HEK293 (cell line): Measurements from ENCODE around the gene MERTK.

Experiments used
- ATF2 ChIP-seq: fragments of 450-650 bp; formaldehyde crosslinking; IDR thresholded peaks from 2 replicates; pipeline ENCODE4 v1.5.1; 2016; ENCODE audit warnings: missing biosample characterization, missing genetic modification characterization, low read depth
- CTCF ChIP-seq: fragments of 450-650 bp; formaldehyde crosslinking; IDR thresholded peaks from 2 replicates; pipeline ENCODE4 v1.5.1; 2016; ENCODE audit warnings: missing biosample characterization, missing genetic modification characterization
- RBAK ChIP-seq: fragments of 450-650 bp; formaldehyde crosslinking; IDR thresholded peaks from 2 replicates; pipeline ENCODE4 v1.5.1; 2016; ENCODE audit warnings: missing biosample characterization, missing genetic modification characterization
- ZBTB17 ChIP-seq: fragments of 450-650 bp; formaldehyde crosslinking; IDR thresholded peaks from 2 replicates; pipeline ENCODE4 v1.5.1; 2016; ENCODE audit warnings: missing biosample characterization, missing genetic modification characterization
- ZBTB8A ChIP-seq: fragments of 450-650 bp; formaldehyde crosslinking; IDR thresholded peaks from 2 replicates; pipeline ENCODE4 v1.5.1; 2016; ENCODE audit warnings: missing biosample characterization, missing genetic modification characterization
- ZNF239 ChIP-seq: fragments of 450-650 bp; formaldehyde crosslinking; IDR thresholded peaks from 2 replicates; pipeline ENCODE4 v1.5.1; 2016; ENCODE audit warnings: missing biosample characterization, missing genetic modification characterization
- ZNF311 ChIP-seq: fragments of 450-650 bp; formaldehyde crosslinking; IDR thresholded peaks from 2 replicates; pipeline ENCODE4 v1.5.1; 2017; ENCODE audit warnings: missing biosample characterization, missing genetic modification characterization, borderline replicate concordance
- ZNF354C ChIP-seq: fragments of 450-650 bp; formaldehyde crosslinking; IDR thresholded peaks from 2 replicates; pipeline ENCODE4 v1.5.1; 2016; ENCODE audit warnings: missing biosample characterization, missing genetic modification characterization, low read depth, borderline replicate concordance
- ZNF513 ChIP-seq: fragments of 450-650 bp; IDR thresholded peaks from 2 replicates; pipeline ENCODE4 v1.5.1; 2018; ENCODE audit warnings: missing biosample characterization, missing genetic modification characterization
- ZNF560 ChIP-seq: fragments of 450-650 bp; formaldehyde crosslinking; IDR thresholded peaks from 2 replicates; pipeline ENCODE4 v1.5.1; 2017; ENCODE audit warnings: missing biosample characterization, missing genetic modification characterization, borderline replicate concordance
- ZNF561 ChIP-seq: fragments of 450-650 bp; IDR thresholded peaks from 2 replicates; pipeline ENCODE4 v1.5.1; 2018; ENCODE audit warnings: missing biosample characterization, missing genetic modification characterization, borderline replicate concordance

GRCh38 chr2:111981666-111982065, 83.3 kb downstream of the MERTK start:
- TF ChIP-seq ATF2 (tag by site-specific recombination), result no peak
- TF ChIP-seq ZNF513 (tag by site-specific recombination), result no peak
- TF ChIP-seq CTCF (tag by site-specific recombination), result no peak
- no peak for TF ChIP-seq RBAK (tag by site-specific recombination)
- TF ChIP-seq ZNF561 (tag by site-specific recombination), result no peak
- TF ChIP-seq ZBTB17 (tag by site-specific recombination), result no peak
- no peak for TF ChIP-seq ZNF311
- no peak for TF ChIP-seq ZNF239 (tag by site-specific recombination)
- no peak for TF ChIP-seq ZNF560 (tag by site-specific recombination)
- TF ChIP-seq ZBTB8A (tag by site-specific recombination), result no peak
- no peak for TF ChIP-seq ZNF354C (tag by site-specific recombination)
